GM12874 (cell line): ENCODE data around the gene COG7.

ENCODE experiments used
- TF ChIP-seq, protein P1 (sequence below): IDR thresholded peaks from 2 replicates; pipeline ENCODE4 v1.5.1; 2011; ENCODE audit warnings: low read depth, mild to moderate bottlenecking, control low read depth, low read length, moderate library complexity; ENCODE audit not compliant: insufficient read depth

Gene COG7

DNA sequence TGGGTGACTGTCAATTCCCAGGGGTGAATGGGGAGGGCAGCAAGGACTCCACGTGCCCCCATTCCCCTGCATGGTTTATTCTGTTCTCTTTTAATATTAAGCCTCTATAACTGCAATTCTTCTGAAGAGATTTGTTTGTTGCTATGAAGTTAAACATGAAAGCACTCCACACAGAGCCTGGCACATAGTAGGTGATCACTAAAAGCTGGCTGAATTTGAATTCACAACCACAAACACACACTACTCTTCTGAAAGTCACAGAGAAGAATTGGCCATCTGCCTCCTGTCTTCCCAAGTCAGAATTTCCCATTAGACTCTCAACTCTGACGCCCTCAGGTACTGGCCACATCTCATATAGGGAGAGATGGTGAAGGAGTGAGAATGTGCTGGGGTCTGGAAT lies 55.5 kb downstream of the COG7 start:
- TF ChIP-seq, protein P1, sequence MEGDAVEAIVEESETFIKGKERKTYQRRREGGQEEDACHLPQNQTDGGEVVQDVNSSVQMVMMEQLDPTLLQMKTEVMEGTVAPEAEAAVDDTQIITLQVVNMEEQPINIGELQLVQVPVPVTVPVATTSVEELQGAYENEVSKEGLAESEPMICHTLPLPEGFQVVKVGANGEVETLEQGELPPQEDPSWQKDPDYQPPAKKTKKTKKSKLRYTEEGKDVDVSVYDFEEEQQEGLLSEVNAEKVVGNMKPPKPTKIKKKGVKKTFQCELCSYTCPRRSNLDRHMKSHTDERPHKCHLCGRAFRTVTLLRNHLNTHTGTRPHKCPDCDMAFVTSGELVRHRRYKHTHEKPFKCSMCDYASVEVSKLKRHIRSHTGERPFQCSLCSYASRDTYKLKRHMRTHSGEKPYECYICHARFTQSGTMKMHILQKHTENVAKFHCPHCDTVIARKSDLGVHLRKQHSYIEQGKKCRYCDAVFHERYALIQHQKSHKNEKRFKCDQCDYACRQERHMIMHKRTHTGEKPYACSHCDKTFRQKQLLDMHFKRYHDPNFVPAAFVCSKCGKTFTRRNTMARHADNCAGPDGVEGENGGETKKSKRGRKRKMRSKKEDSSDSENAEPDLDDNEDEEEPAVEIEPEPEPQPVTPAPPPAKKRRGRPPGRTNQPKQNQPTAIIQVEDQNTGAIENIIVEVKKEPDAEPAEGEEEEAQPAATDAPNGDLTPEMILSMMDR: no peak

DNA sequence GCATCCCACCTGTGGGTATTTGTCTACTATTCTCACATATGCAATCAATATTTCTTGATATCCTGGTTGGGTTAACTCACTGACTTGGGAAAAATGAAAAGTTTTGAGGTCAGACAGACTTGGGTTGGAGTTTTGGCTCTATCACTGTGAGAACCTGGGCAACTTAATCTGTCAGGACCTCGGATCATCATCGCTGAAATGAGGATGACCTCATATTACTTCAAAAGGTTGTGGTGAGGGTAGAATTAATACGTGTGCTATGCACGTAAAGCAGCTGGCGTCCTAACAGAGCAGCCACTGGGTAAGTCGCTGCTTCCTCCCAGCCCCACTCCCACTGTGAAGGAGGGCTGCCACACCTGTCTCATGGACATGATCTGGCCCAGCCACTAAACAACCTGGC lies 57.3 kb downstream of the COG7 start:
- TF ChIP-seq, protein P1: no peak

DNA sequence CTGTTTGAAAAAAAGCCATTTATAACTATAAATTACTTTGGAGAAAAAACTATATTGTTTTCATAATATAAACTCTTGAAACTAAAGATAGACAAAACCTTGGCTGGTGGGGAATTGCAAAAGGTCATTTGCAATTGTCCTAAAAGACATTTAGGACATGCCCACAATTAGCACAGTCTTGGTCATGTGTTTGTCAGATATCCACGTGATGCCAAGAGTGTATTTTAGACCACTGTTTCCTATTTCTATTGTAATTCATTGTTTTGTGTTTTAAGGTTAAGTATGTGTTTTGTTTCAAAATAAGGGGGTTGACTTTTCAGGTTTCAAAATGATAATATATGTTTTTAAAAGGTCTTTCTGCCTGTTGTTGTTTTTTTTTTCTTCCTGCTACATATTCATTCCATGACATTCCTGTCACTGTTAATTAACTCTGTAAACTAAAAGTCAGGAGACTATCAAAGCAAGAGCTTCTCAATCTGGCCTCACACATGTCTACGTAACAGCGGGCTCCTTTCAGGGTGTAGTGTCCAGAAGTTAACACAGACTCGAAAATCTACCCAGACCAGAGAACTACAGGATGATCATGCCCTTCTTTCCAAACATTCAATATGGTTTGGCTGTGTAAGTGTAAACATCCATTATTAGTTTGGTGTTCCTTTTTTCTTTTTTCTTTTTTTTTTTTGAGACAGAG lies 58.7 kb downstream of the COG7 start:
- TF ChIP-seq, protein P1: no peak

DNA sequence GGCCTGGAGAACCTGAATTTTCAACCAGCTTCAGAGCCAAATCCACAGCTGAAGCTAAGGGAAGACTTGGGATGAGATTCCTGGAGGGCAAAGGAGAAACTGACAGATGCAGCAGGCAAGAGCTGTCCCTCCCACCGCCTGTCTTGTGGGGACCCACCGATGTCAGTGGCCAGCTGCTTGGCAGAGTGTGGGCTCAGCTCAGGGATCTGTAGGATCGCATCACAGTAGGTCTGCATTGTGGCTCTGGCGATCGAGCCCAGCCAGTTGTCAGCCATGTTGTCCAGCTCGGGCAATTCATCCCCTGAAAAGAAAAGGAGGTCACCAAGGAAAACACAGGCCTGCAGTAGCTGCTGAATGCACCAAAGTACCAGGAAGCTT lies 60.8 kb downstream of the COG7 start:
- TF ChIP-seq, protein P1: no peak

DNA sequence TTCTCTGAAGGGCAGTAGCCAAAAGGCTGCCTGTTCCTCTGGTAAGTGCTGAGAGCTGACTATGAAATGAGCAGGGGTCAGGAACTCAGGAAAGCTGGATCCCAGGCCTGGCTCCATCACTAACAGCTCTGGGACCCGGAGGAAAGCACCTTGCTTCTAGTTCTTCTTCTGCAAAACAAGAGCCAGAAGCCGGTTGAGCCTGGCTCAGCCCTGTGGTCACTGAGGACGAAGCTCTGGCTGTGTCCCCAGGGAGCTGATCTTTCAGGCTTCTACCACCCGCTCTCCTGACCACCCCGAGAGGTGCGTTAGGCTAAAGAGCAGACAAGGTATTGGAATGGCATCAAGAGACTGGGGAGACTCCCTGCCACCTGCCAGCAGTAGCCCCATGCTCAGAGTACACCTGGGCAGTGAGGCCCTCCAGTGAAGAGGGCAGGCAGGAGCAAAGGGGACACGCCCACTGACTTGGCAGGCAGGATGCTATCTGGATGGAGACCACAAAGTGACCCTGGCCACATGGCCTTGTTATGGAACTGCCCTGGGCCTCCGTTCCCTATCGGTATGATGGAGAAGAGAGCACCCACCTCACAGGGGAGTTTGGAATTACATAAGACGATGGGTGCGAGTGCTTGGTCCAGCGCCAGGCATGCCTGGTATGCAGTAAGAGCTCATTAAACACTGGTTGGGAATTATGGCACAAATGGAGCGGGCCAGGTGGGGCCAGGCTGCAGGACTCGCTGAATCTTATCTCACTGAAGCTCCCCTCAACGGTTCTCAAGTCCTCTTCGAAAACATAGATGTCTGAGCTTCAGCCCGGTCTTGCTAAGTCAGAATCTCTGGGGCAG lies 61.4 kb downstream of the COG7 start:
- TF ChIP-seq, protein P1: no peak

DNA sequence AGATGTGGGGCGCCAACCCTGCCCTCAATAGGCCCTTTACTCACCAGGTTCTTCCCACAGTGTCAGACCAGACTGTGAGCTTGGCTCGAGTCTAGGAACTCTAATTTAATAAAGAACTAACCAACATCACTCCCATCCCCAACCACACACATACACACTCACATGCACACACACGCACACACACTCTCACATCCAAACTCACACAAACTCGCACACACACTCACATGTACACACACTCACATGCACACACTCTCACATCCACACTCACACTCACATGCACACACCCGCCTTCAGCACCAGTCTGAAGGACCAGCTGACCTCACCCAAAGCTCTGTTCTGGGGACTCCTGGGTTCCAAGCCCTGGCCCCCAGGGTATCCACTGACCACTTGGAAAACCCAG lies 63.8 kb downstream of the COG7 start:
- TF ChIP-seq, protein P1: no peak

DNA sequence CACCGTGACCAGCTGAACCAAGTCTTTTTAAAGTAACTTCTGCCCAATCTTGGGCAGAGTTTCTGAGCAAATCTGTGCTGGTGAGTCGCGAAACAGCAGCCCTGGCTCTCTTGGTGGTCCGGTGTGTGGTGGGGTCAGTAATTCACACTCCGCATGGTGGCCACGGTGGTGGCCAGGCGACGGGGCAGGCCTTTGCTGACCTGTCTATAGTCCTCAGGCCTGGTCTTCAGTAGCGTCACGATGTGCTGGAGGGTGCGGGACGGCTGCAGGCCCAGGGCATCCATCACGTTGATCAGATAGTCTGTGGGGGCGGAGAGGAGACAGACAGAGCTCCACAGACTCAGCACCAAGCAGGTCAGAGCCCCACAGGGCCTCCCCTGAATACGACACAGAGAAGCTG lies 64.2 kb downstream of the COG7 start:
- TF ChIP-seq, protein P1: no peak
